ENCODE measurements around the gene TBC1D4. TPM values are rescaled to one million over a fixed set of nuclear protein-coding genes. Genes with fewer than 3 reads are reported as not detected.

Gene TBC1D4
- total and polyA plus RNA-seq, 9 of the 15 experiments (the other 6 are each of a cell fraction or from before 2014, with no cell fraction given) = 2.8 to 12.3 (median 7.0) TPM

DNA sequence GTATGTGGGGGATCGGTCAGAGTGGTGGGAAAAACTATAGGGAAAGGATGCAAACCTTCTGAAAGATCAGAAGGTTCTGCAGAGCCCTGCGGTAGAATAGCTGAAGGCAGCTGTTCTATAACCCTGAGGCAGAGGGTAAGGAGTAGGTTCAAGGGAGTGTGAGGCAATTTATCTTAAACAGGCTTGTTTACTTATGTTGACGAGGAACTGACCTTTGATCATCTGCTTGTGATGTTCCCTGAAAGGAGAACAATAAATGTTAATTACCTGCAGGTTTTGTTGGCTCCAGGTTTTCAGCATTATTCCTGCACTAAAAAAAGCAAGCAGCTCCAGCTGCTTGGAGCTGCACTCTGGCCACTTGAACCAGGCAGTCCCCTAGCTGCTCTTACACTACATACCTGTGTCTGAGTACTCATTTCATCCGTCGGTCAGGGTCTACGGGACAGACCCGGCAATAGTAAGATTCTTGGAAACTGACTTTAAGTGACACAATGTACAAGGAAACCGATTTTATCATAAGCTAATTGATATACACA is 202.1 kb downstream of the TBC1D4 start:
- no peak for FAIRE-seq
- ChIA-PET POLR2A (no interaction called here), CTCF (ENCODE audit: low intra/inter-chr PET ratio) (no interaction called here)
- H3K9ac ChIP-seq (ENCODE audit: insufficient read depth in 1 of 2, low read depth in 2 of 2, low read length in 2 of 2) = no peak overlapping the region
- ATAC-seq = no peak
- in situ Hi-C loops (cut with MboI) (no loop called here), intact Hi-C loops (cut with micrococcal nuclease) (no loop called here)
- no peaks in the 10 kb centered on the region for H3K27me3 ChIP-seq (ENCODE audit: control insufficient read depth in 2 of 2, insufficient read depth in 2 of 2, low read length in 2 of 2)
- H3K36me3 ChIP-seq (ENCODE audit: control insufficient read depth, insufficient read depth, low read length) = no peaks in the 10 kb centered on the region
- DNase-seq (ENCODE audit: extremely low read depth in 1 of 4, low spot score in 3 of 4) = no peak
- no peaks in the 10 kb centered on the region for H3K4me1 ChIP-seq (replicated peaks in 1 of 2; ENCODE audit: control insufficient read depth in 2 of 2, insufficient read depth in 2 of 2, low read length in 2 of 2)
- H3K4me2 ChIP-seq (ENCODE audit: insufficient read depth, low read length) = no peak overlapping the region
- no TSS peak for BruUV-seq (replicated peaks)
- H3K27ac ChIP-seq (ENCODE audit: extremely low read depth, low read depth, low read length) = no peak overlapping the region
- no peaks in the 10 kb centered on the region for H4K20me1 ChIP-seq (replicated peaks; ENCODE audit: control insufficient read depth, insufficient read depth, low read length)
- no peaks in the 10 kb centered on the region for H3K9me1 ChIP-seq (ENCODE audit: control insufficient read depth, insufficient read depth, low read length)
- no peaks in the 10 kb centered on the region for H3K9me3 ChIP-seq (replicated peaks; ENCODE audit: control insufficient read depth, insufficient read depth, low read depth, low read length)
- no peaks in the 10 kb centered on the region for H3K79me2 ChIP-seq (ENCODE audit: control insufficient read depth, insufficient read depth, low read length)
- WGBS (ENCODE audit: insufficient coverage, low coverage, missing lambda C conversion rate) = 3% methylated on average over 8 of the region's 8 CpGs
- no peak overlapping the region for H2AFZ ChIP-seq (ENCODE audit: low read depth, low read length)
- H3K4me3 ChIP-seq = no peak overlapping the region
- TF ChIP-seq MYBL2 (IDR thresholded peaks at IDR 0.05; ENCODE audit: low read depth) (no peak), MYBL2 (CRISPR knock-in tag; IDR thresholded peaks at IDR 0.05; ENCODE audit: borderline replicate concordance) (no peak), XRCC4 (IDR thresholded peaks at IDR 0.05; ENCODE audit: extremely low read depth, insufficient read depth, insufficient read length) (no peak), RCOR1 (IDR thresholded peaks at IDR 0.05; ENCODE audit: borderline replicate concordance in 1 of 2, low read depth in 2 of 2, low read length in 2 of 2) (no peak), SNRNP70 (optimal IDR thresholded peaks at IDR 0.05; ENCODE audit: low read depth, low read length) (no peak), ILK (tag; IDR thresholded peaks at IDR 0.05; ENCODE audit: borderline replicate concordance, low read depth) (no peak), NR3C1 (CRISPR knock-in tag; IDR thresholded peaks at IDR 0.05) (no peak)
- TF ChIP-seq, protein P1, sequence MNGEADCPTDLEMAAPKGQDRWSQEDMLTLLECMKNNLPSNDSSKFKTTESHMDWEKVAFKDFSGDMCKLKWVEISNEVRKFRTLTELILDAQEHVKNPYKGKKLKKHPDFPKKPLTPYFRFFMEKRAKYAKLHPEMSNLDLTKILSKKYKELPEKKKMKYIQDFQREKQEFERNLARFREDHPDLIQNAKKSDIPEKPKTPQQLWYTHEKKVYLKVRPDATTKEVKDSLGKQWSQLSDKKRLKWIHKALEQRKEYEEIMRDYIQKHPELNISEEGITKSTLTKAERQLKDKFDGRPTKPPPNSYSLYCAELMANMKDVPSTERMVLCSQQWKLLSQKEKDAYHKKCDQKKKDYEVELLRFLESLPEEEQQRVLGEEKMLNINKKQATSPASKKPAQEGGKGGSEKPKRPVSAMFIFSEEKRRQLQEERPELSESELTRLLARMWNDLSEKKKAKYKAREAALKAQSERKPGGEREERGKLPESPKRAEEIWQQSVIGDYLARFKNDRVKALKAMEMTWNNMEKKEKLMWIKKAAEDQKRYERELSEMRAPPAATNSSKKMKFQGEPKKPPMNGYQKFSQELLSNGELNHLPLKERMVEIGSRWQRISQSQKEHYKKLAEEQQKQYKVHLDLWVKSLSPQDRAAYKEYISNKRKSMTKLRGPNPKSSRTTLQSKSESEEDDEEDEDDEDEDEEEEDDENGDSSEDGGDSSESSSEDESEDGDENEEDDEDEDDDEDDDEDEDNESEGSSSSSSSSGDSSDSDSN (IDR thresholded peaks at IDR 0.05; ENCODE audit: borderline replicate concordance in 1 of 2, low read depth in 2 of 2, low read length in 2 of 2) = no peak
- TF ChIP-seq, protein P2, sequence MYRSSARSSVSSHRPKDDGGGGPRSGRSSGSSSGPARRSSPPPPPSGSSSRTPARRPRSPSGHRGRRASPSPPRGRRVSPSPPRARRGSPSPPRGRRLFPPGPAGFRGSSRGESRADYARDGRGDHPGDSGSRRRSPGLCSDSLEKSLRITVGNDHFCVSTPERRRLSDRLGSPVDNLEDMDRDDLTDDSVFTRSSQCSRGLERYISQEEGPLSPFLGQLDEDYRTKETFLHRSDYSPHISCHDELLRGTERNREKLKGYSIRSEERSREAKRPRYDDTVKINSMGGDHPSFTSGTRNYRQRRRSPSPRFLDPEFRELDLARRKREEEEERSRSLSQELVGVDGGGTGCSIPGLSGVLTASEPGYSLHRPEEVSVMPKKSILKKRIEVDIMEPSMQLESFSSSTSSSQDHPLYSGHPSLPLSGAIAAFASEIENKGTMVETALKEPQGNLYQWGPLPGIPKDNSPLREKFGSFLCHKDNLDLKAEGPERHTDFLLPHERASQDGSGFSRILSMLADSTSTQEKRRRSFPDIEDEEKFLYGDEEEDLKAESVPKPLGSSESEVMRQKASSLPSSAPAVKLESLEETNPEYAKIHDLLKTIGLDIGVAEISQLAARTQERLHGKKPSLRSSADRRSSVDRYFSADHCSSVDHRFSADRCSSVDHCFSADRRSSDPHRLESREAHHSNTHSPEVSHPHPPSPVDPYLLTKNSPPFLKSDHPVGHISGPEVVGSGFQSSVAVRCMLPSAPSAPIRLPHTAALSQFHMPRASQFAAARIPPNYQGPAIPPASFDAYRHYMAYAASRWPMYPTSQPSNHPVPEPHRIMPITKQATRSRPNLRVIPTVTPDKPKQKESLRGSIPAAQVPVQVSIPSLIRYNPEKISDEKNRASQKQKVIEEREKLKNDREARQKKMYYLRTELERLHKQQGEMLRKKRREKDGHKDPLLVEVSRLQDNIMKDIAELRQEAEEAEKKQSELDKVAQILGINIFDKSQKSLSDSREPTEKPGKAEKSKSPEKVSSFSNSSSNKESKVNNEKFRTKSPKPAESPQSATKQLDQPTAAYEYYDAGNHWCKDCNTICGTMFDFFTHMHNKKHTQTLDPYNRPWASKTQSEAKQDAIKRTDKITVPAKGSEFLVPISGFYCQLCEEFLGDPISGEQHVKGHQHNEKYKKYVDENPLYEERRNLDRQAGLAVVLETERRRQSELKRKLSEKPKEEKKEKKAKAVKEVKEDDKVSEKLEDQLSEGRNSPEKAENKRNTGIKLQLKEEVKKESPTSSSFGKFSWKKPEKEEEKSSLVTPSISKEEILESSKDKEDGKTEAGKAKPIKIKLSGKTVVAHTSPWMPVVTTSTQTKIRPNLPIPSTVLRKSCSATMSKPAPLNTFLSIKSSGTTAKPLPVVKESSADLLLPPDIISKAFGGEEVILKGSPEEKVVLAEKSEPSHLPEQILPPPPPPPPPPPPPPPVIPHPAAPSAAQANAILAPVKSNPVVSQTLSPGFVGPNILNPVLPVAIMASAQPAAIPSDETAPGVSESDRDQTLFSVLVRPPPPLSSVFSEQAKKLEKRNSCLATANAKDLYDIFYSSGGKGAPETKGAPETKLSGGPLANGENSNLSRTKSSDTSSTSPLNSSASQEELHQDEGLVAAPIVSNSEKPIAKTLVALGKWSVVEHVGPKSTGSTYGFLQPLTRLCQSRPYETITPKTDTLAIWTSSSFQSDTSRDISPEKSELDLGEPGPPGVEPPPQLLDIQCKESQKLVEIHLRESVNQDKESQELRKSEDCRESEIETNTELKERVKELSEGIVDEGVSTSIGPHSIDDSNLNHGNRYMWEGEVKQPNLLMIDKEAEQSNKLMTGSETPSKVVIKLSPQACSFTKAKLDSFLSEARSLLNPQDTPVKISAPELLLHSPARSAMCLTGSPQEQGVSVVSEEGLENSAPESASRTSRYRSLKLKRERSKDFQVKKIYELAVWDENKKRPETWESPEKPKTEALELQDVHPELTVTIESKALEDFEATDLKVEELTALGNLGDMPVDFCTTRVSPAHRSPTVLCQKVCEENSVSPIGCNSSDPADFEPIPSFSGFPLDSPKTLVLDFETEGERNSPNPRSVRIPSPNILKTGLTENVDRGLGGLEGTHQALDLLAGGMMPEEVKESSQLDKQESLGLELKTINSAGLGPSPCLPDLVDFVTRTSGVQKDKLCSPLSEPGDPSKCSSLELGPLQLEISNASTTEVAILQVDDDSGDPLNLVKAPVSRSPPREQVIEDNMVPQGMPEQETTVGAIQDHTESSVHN (IDR thresholded peaks at IDR 0.05; ENCODE audit: borderline replicate concordance in 1 of 2, low read depth in 1 of 2) = no peak

All from K562 (cell line).